GM23338 (cell line): ENCODE data around the gene SAAL1. TPM values are rescaled to one million over a fixed set of nuclear protein-coding genes. Genes with fewer than 3 reads are reported as not detected.
A peak's percentile ranks its signal among the peaks of the same experiment; 100 is the strongest.
"Not testable (repeated sequence)": the region's sequence is repeated elsewhere in the genome, so short reads cannot be mapped to it uniquely, and the experiment has no call there.

Experiments
- ATAC-seq: fragments of 200-7000 bp; cut with Tn5 transposase; 3 replicates; pipeline ENCODE4 v1.9.1; 2020
- DNase-seq: peaks from one replicate; pipeline ENCODE4 v3.0.0-alpha.2; 2015; ENCODE audit warnings: low spot score
- H2AFZ ChIP-seq: fragments of 200-600 bp; sonication (generic); 2 replicates; pipeline ENCODE4 v1.8.0; 2016; ENCODE audit warnings: antibody characterized with exemption, mild to moderate bottlenecking, moderate library complexity
- H3F3A ChIP-seq: fragments of 200-600 bp; sonication (generic); replicated peaks from 2 replicates; pipeline ENCODE4 v1.8.0; 2017; ENCODE audit warnings: antibody characterized with exemption, mixed run types, low read depth
- H3K27ac ChIP-seq: fragments of 200-600 bp; sonication (generic); 2 replicates; pipeline ENCODE4 v1.6.1; 2016; ENCODE audit warnings: low read depth
- H3K27me3 ChIP-seq: fragments of 200-600 bp; sonication (generic); 2 replicates; pipeline ENCODE4 v1.8.0; 2016; ENCODE audit warnings: mild to moderate bottlenecking, mixed run types, moderate library complexity; ENCODE audit not compliant: insufficient read depth
- H3K36me3 ChIP-seq: fragments of 200-600 bp; sonication (generic); 2 replicates; pipeline ENCODE4 v1.8.0; 2016; ENCODE audit warnings: mild to moderate bottlenecking; ENCODE audit not compliant: insufficient read depth
- H3K4me1 ChIP-seq: fragments of 200-600 bp; sonication (generic); 2 replicates; pipeline ENCODE4 v1.8.0; 2016; ENCODE audit warnings: mild to moderate bottlenecking, moderate library complexity; ENCODE audit not compliant: insufficient read depth
- H3K4me2 ChIP-seq: fragments of 200-600 bp; sonication (generic); 2 replicates; pipeline ENCODE4 v1.7.1; 2017; ENCODE audit warnings: mixed run types
- H3K4me3 ChIP-seq: fragments of 200-600 bp; sonication (generic); 2 replicates; pipeline ENCODE4 v1.6.1; 2016; ENCODE audit warnings: mixed run types
- H3K79me2 ChIP-seq: fragments of 200-600 bp; sonication (generic); replicated peaks from 2 replicates; pipeline ENCODE4 v1.8.0; 2017; ENCODE audit warnings: mild to moderate bottlenecking; ENCODE audit not compliant: insufficient read depth
- H3K9me2 ChIP-seq: fragments of 200-600 bp; sonication (generic); 2 replicates; pipeline ENCODE4 v1.8.0; 2017; ENCODE audit not compliant: insufficient read depth
- H4K20me1 ChIP-seq: fragments of 200-600 bp; sonication (generic); replicated peaks from 2 replicates; pipeline ENCODE4 v1.8.0; 2017; ENCODE audit warnings: mild to moderate bottlenecking; ENCODE audit not compliant: insufficient read depth
- H3K27ac Mint-ChIP-seq: 2 replicates; pipeline ENCODE4 v1.8.0; 2020; ENCODE audit warnings: inconsistent platforms, mild to moderate bottlenecking, moderate library complexity, mixed read lengths
- H3K27me3 Mint-ChIP-seq: 3 replicates; pipeline ENCODE4 v1.8.0; 2022; ENCODE audit warnings: low read depth, mild to moderate bottlenecking, moderate library complexity, mixed read lengths, inconsistent platforms; ENCODE audit not compliant: insufficient read depth, poor library complexity
- H3K36me3 Mint-ChIP-seq: 3 replicates; pipeline ENCODE4 v1.8.0; 2021; ENCODE audit warnings: low read depth, mild to moderate bottlenecking, inconsistent platforms, moderate library complexity, mixed read lengths
- H3K4me1 Mint-ChIP-seq: 3 replicates; pipeline ENCODE4 v1.8.0; 2020; ENCODE audit warnings: mild to moderate bottlenecking, inconsistent platforms, mixed read lengths
- H3K4me3 Mint-ChIP-seq: 3 replicates; pipeline ENCODE4 v1.8.0; 2021; ENCODE audit warnings: moderate library complexity, mild to moderate bottlenecking, inconsistent platforms, mixed read lengths
- H3K9me3 Mint-ChIP-seq: 3 replicates; pipeline ENCODE4 v1.8.0; 2020; ENCODE audit warnings: moderate library complexity, mild to moderate bottlenecking, inconsistent platforms, mixed read lengths
- CTCF ChIP-seq, 2 experiments: fragments of 200-600 bp in 1 of 2; sonication (generic) in 1 of 2; conservative IDR thresholded peaks; 2 replicates each; pipeline versions ENCODE4 v1.5.1 to v1.6.1; 2016 to 2017; ENCODE audit warnings: antibody characterized with exemption in 2 of 2, low read depth in 2 of 2, mild to moderate bottlenecking in 2 of 2, moderate library complexity in 1 of 2
- ETS1 ChIP-seq: IDR thresholded peaks from 2 replicates; pipeline ENCODE4 v1.6.1; 2016; ENCODE audit warnings: antibody characterized with exemption
- EZH2 ChIP-seq: fragments of 200-600 bp; sonication (generic); IDR thresholded peaks from one replicate; pipeline ENCODE4 v1.8.0; 2017; ENCODE audit warnings: antibody characterized with exemption, mild to moderate bottlenecking, low read depth; ENCODE audit not compliant: unreplicated experiment
- JUNB ChIP-seq: IDR thresholded peaks from one replicate; pipeline ENCODE4 v1.6.1; 2016; ENCODE audit warnings: antibody characterized with exemption; ENCODE audit not compliant: unreplicated experiment
- POLR2AphosphoS5 ChIP-seq: IDR thresholded peaks from 2 replicates; pipeline ENCODE4 v1.6.1; 2016; ENCODE audit warnings: antibody characterized with exemption, low read depth
- ZNF114 ChIP-seq: fragments of 250-450 bp; sonication (Bioruptor Pico); IDR thresholded peaks from 2 replicates; pipeline ENCODE4 v1.5.0; 2020; ENCODE audit warnings: mild to moderate bottlenecking, moderate library complexity
- polyA plus RNA-seq: library from polyadenylated mRNA; unstranded; fragments of >200 nt; fragmentation: Nextera tagmentation; extraction: Ambion mirVana; gene quantifications from 2 replicates; pipeline ENCODE4 v1.2.1, GENCODE V29; 2016
- total RNA-seq: library from RNA; depleted of rRNA; stranded (reverse); fragments of >200 nt; shearing (Covaris generic); gene quantifications from 2 replicates; pipeline ENCODE4 v1.2.3, GENCODE V29; 2014
- TF ChIP-seq, protein P1 (sequence below): IDR thresholded peaks from one replicate; pipeline ENCODE4 v1.6.1; 2018; ENCODE audit warnings: antibody characterized with exemption; ENCODE audit not compliant: unreplicated experiment

The SAAL1 gene
- total and polyA plus RNA-seq, 2 experiments from 2014 or later, result 45.9 to 61.0 TPM

GRCh38 chr11:18131115-18131514 lies 25.2 kb upstream of the SAAL1 start:
- not testable (repeated sequence) for H3K4me2 ChIP-seq, H3K27ac ChIP-seq, H3F3A ChIP-seq, H3K27me3 ChIP-seq, DNase-seq, H4K20me1 ChIP-seq, H3K9me2 ChIP-seq, H3K36me3 Mint-ChIP-seq, H3K4me3 Mint-ChIP-seq, H3K79me2 ChIP-seq, H2AFZ ChIP-seq, H3K4me1 ChIP-seq, ATAC-seq, H3K27ac Mint-ChIP-seq, H3K4me3 ChIP-seq, H3K36me3 ChIP-seq
- H3K4me1 Mint-ChIP-seq, result peaks cover 14% of the 10 kb centered on the region
- H3K9me3 Mint-ChIP-seq, result peaks cover 24% of the 10 kb centered on the region
- H3K27me3 Mint-ChIP-seq, result peaks cover 11% of the 10 kb centered on the region

GRCh38 chr11:18121331-18121828 lies 15.5 kb upstream of the SAAL1 start:
- not testable (repeated sequence) for H3K27ac Mint-ChIP-seq, ATAC-seq, H3K36me3 Mint-ChIP-seq, H3K79me2 ChIP-seq, H3K27me3 Mint-ChIP-seq, H3K36me3 ChIP-seq, H3F3A ChIP-seq, H3K4me3 ChIP-seq, H3K4me3 Mint-ChIP-seq, DNase-seq, H2AFZ ChIP-seq, H3K4me1 Mint-ChIP-seq, H3K9me2 ChIP-seq, H3K27ac ChIP-seq, H3K4me2 ChIP-seq, H3K27me3 ChIP-seq, H4K20me1 ChIP-seq, H3K4me1 ChIP-seq
- peaks cover 10% of the 10 kb centered on the region; the same call in 2 of the 3 replicates for H3K9me3 Mint-ChIP-seq

DNA sequence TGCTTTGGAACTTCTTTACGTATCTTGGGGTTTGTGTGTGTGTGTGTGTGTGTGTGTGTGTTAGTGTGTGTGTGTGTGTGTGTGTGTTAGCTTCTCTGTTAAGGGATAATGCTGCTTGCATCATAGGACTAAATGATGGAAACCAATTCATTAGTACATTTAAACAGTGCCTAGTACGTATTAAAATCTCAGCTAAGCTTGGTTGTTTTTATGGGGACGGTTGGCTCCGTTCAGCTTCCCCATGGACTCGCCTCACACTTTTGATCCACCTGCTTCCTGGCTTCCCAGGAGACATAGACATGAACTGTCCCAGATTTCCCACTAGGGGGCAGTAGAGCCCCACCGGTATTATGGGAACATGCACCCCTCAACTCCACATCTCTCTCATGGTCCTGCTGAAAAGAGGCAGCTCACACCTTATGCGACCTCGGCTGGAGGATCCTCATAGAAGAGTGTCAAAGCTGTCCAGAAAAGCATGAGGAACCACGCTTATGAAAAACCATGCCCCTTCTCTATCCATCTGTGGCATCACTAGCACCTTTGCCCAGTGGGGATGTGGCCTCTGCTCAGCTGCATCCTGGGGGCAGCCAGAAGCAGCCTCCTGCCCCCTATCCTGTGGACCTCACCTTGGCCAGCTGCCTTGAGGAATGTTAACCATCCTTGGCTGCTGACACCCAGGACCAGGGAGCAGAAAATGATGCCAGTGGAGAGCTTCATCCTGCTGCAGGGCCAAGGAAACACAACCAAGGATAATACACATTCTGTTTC lies 9.7 kb upstream of the SAAL1 start:
- TF ChIP-seq ETS1, result peak; percentile 33; the same call in 1 of the 2 replicates
- peak; percentile 89 to 96 for TF ChIP-seq CTCF (conservative IDR thresholded peaks at IDR 0.05; ENCODE audit: low read depth in 2 of 2)
- TF ChIP-seq JUNB, result no peak
- TF ChIP-seq POLR2AphosphoS5, result no peak
- TF ChIP-seq, protein P1, sequence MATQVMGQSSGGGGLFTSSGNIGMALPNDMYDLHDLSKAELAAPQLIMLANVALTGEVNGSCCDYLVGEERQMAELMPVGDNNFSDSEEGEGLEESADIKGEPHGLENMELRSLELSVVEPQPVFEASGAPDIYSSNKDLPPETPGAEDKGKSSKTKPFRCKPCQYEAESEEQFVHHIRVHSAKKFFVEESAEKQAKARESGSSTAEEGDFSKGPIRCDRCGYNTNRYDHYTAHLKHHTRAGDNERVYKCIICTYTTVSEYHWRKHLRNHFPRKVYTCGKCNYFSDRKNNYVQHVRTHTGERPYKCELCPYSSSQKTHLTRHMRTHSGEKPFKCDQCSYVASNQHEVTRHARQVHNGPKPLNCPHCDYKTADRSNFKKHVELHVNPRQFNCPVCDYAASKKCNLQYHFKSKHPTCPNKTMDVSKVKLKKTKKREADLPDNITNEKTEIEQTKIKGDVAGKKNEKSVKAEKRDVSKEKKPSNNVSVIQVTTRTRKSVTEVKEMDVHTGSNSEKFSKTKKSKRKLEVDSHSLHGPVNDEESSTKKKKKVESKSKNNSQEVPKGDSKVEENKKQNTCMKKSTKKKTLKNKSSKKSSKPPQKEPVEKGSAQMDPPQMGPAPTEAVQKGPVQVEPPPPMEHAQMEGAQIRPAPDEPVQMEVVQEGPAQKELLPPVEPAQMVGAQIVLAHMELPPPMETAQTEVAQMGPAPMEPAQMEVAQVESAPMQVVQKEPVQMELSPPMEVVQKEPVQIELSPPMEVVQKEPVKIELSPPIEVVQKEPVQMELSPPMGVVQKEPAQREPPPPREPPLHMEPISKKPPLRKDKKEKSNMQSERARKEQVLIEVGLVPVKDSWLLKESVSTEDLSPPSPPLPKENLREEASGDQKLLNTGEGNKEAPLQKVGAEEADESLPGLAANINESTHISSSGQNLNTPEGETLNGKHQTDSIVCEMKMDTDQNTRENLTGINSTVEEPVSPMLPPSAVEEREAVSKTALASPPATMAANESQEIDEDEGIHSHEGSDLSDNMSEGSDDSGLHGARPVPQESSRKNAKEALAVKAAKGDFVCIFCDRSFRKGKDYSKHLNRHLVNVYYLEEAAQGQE, result no peak
- no peak for TF ChIP-seq EZH2
- TF ChIP-seq ZNF114 (CRISPR knock-in tag), result no peak
- H3K9me3 Mint-ChIP-seq, result peaks cover 4% of the 10 kb centered on the region; the same call in 2 of the 3 replicates
- no peaks in the 10 kb centered on the region for H3K36me3 Mint-ChIP-seq
- no peaks in the 10 kb centered on the region for H3K79me2 ChIP-seq
- no peak overlapping the region for H2AFZ ChIP-seq
- peaks cover 8% of the 10 kb centered on the region for H3K27me3 ChIP-seq
- peak overlapping the region; percentile 41 for H3K4me3 Mint-ChIP-seq
- 0 out of 2 replicates have a peak overlapping the region, but pooled peaks have one; percentile 11 for H3K4me2 ChIP-seq
- H3K4me3 ChIP-seq, result no peak overlapping the region
- H3K4me1 ChIP-seq, result no peaks in the 10 kb centered on the region
- H3K4me1 Mint-ChIP-seq, result peaks cover 5% of the 10 kb centered on the region; the same call in 2 of the 3 replicates
- H3K36me3 ChIP-seq, result no peaks in the 10 kb centered on the region
- H3K27ac ChIP-seq, result no peak overlapping the region
- H4K20me1 ChIP-seq, result no peaks in the 10 kb centered on the region
- peaks cover 12% of the 10 kb centered on the region for H3K27me3 Mint-ChIP-seq
- no peak overlapping the region for H3K27ac Mint-ChIP-seq
- DNase-seq (peak; percentile 89), ATAC-seq (peak; percentile 99)
- no peaks in the 10 kb centered on the region for H3F3A ChIP-seq
- H3K9me2 ChIP-seq, result no peaks in the 10 kb centered on the region
